H1 (cell line): ENCODE results near the gene GPR83. TPM values are rescaled to one million over a fixed set of nuclear protein-coding genes. Genes with fewer than 3 reads are reported as not detected.
A peak's percentile ranks its signal among the peaks of the same experiment; 100 is the strongest.

Experiments
- CTCF ChIA-PET: fragments of 300-600 bp; sonication (Branson Sonifier 250); formaldehyde crosslinking; loops from one replicate; lab custom pipeline; 2021; ENCODE audit not compliant: partially characterized antibody; lab: Charles Lee
- POLR2A ChIA-PET: fragments of 300-600 bp; sonication (Branson Sonifier 250); formaldehyde crosslinking; loops from one replicate; lab custom pipeline; 2021; ENCODE audit warnings: inconsistent platforms; ENCODE audit not compliant: partially characterized antibody; lab: Charles Lee
- DNase-seq, 2 experiments: peaks; one replicate each; pipeline versions ENCODE4 v3.0.0 to v3.0.0-alpha.2; 2010 to 2022; ENCODE audit warnings: low spot score in 2 of 2, low read depth in 1 of 2, mixed read lengths in 1 of 2
- FAIRE-seq: peaks from 2 replicates; lab custom pipeline; 2011; peaks lifted over from hg19 to GRCh38; lab: Jason Lieb, UNC
- H2AFZ ChIP-seq: 2 replicates; pipeline ENCODE4 v1.8.1; 2012; ENCODE audit warnings: low read length, inconsistent platforms
- H2AK5ac ChIP-seq: 2 replicates; pipeline ENCODE4 v1.6.1; 2013; ENCODE audit warnings: low read depth, low read length
- H2BK120ac ChIP-seq: replicated peaks from 2 replicates; pipeline ENCODE3; 2013; ENCODE audit warnings: low read depth, low read length, inconsistent platforms
- H2BK12ac ChIP-seq: 2 replicates; pipeline ENCODE4 v1.6.1; 2013; ENCODE audit warnings: low read depth, low read length
- H2BK15ac ChIP-seq: 2 replicates; pipeline ENCODE4 v1.6.1; 2013; ENCODE audit warnings: low read length
- H2BK20ac ChIP-seq: 2 replicates; pipeline ENCODE4 v1.6.1; 2013; ENCODE audit warnings: low read length
- H2BK5ac ChIP-seq: 2 replicates; pipeline ENCODE4 v1.6.1; 2013; ENCODE audit warnings: low read depth, low read length
- H3K14ac ChIP-seq: 2 replicates; pipeline ENCODE4 v1.6.1; 2013; ENCODE audit warnings: inconsistent platforms; ENCODE audit not compliant: insufficient read length
- H3K18ac ChIP-seq: 2 replicates; pipeline ENCODE4 v1.6.1; 2013; ENCODE audit warnings: low read length; ENCODE audit errors: extremely low read depth
- H3K23ac ChIP-seq: 2 replicates; pipeline ENCODE4 v1.6.1; 2013; ENCODE audit warnings: inconsistent platforms; ENCODE audit not compliant: insufficient read length
- H3K23me2 ChIP-seq: 2 replicates; pipeline ENCODE4 v1.6.1; 2013; ENCODE audit warnings: low read depth, low read length
- H3K27ac ChIP-seq: 2 replicates; pipeline ENCODE4 v1.6.1; 2011; ENCODE audit warnings: low read depth, low read length, inconsistent platforms
- H3K27me3 ChIP-seq, 4 experiments: replicated peaks in 1 of 4; 1 replicate in 1 of 4; 2 replicates in 3 of 4; pipeline versions ENCODE4 v1.6.1 to v1.8.1; 2011 to 2013; ENCODE audit warnings: low read length in 3 of 4, mild to moderate bottlenecking in 3 of 4, inconsistent platforms in 2 of 4, mixed read lengths in 2 of 4, moderate library complexity in 1 of 4; ENCODE audit not compliant: control insufficient read depth in 3 of 4, insufficient read depth in 3 of 4; ENCODE audit errors: extremely low read depth in 1 of 4
- H3K36me3 ChIP-seq, 4 experiments: 2 replicates each; pipeline versions ENCODE4 v1.6.1 to v1.8.1; 2011 to 2013; ENCODE audit warnings: mild to moderate bottlenecking in 4 of 4, low read length in 3 of 4, moderate library complexity in 2 of 4, control low read depth in 1 of 4, inconsistent platforms in 1 of 4; ENCODE audit not compliant: insufficient read depth in 4 of 4, control insufficient read depth in 2 of 4
- H3K4ac ChIP-seq: replicated peaks from 2 replicates; pipeline ENCODE3; 2013; ENCODE audit warnings: low read length, low read depth, mixed read lengths, inconsistent platforms; ENCODE audit not compliant: insufficient read length
- H3K4me1 ChIP-seq, 4 experiments: replicated peaks in 1 of 4; 1 replicate in 1 of 4; 2 replicates in 3 of 4; pipeline versions ENCODE4 v1.6.1 to v1.8.1; 2011 to 2013; ENCODE audit warnings: low read length in 3 of 4, inconsistent platforms in 2 of 4, mixed read lengths in 1 of 4; ENCODE audit not compliant: insufficient read depth in 4 of 4, control insufficient read depth in 3 of 4
- H3K4me2 ChIP-seq, 2 experiments: 2 replicates each; pipeline versions ENCODE4 v1.6.1 to v1.8.1; 2011 to 2013; ENCODE audit warnings: low read depth in 2 of 2, low read length in 2 of 2, control low read depth in 1 of 2, inconsistent platforms in 1 of 2, mild to moderate bottlenecking in 1 of 2; ENCODE audit not compliant: insufficient read depth in 1 of 2
- H3K4me3 ChIP-seq, 4 experiments: fragments of 200-600, 300-600 bp in 1 of 4; sonication (generic), shearing (Covaris generic), sonication (Bioruptor Twin) in 1 of 4; 2 replicates each; pipeline versions ENCODE4 v1.5.1 to v1.8.1; 2011 to 2016; ENCODE audit warnings: low read length in 4 of 4, low read depth in 3 of 4, control low read depth in 2 of 4, inconsistent platforms in 2 of 4, mild to moderate bottlenecking in 2 of 4, mixed read lengths in 1 of 4, moderate library complexity in 1 of 4; ENCODE audit not compliant: insufficient read depth in 2 of 4; ENCODE audit errors: extremely low read depth in 1 of 4
- H3K56ac ChIP-seq: replicated peaks from 2 replicates; pipeline ENCODE3; 2013; ENCODE audit warnings: low read depth, mild to moderate bottlenecking, mixed read lengths, low read length, inconsistent platforms; ENCODE audit not compliant: insufficient read length
- H3K79me1 ChIP-seq: 2 replicates; pipeline ENCODE4 v1.6.1; 2013; ENCODE audit warnings: low read depth, low read length, control low read depth
- H3K79me2 ChIP-seq, 2 experiments: 2 replicates each; pipeline versions ENCODE4 v1.6.1 to v1.8.1; 2012 to 2013; ENCODE audit warnings: low read length in 2 of 2, mild to moderate bottlenecking in 2 of 2, inconsistent platforms in 1 of 2; ENCODE audit not compliant: insufficient read depth in 2 of 2, control insufficient read depth in 1 of 2
- H3K9ac ChIP-seq, 4 experiments: replicated peaks in 1 of 4; 1 replicate in 1 of 4; 2 replicates in 3 of 4; pipeline versions ENCODE4 v1.6.1 to v1.8.1; 2011 to 2013; ENCODE audit warnings: low read depth in 3 of 4, low read length in 3 of 4, control low read depth in 2 of 4, mild to moderate bottlenecking in 2 of 4, moderate library complexity in 2 of 4, inconsistent platforms in 1 of 4; ENCODE audit errors: extremely low read depth in 1 of 4
- H3K9me3 ChIP-seq, 2 experiments: 2 replicates each; pipeline versions ENCODE4 v1.6.1 to v1.8.1; 2012 to 2013; ENCODE audit warnings: mild to moderate bottlenecking in 2 of 2, moderate library complexity in 2 of 2, control low read depth in 1 of 2, inconsistent platforms in 1 of 2, low read depth in 1 of 2, low read length in 1 of 2, mixed read lengths in 1 of 2; ENCODE audit not compliant: insufficient read depth in 2 of 2
- H4K20me1 ChIP-seq, 2 experiments: replicated peaks in 1 of 2; 2 replicates each; pipeline versions ENCODE3 to v1.8.1; 2011 to 2013; ENCODE audit warnings: inconsistent platforms in 2 of 2, low read length in 2 of 2, mild to moderate bottlenecking in 1 of 2; ENCODE audit not compliant: insufficient read depth in 2 of 2, control insufficient read depth in 1 of 2
- H4K5ac ChIP-seq: 2 replicates; pipeline ENCODE4 v1.6.1; 2013; ENCODE audit warnings: low read length, low read depth, mixed read lengths, inconsistent platforms; ENCODE audit not compliant: insufficient read length
- H4K8ac ChIP-seq: 2 replicates; pipeline ENCODE4 v1.8.0; 2013; ENCODE audit warnings: mild to moderate bottlenecking, moderate library complexity, low read length, inconsistent platforms; ENCODE audit not compliant: insufficient read depth; ENCODE audit errors: extremely low read depth
- H4K91ac ChIP-seq: replicated peaks from 2 replicates; pipeline ENCODE3; 2013; ENCODE audit warnings: low read length, mixed read lengths, inconsistent platforms; ENCODE audit not compliant: insufficient read length
- RNF2 ChIP-seq: fragments of 200-900, 300-1000 bp; sonication (generic); IDR thresholded peaks from 2 replicates; pipeline ENCODE4 v1.7.1; 2016; ENCODE audit warnings: borderline replicate concordance, low read depth, mild to moderate bottlenecking, antibody characterized with exemption, low read length; ENCODE audit not compliant: poor library complexity, severe bottlenecking; ENCODE audit errors: missing control alignments
- SIRT6 ChIP-seq: IDR thresholded peaks from one replicate; pipeline ENCODE4 v1.7.1; 2012; ENCODE audit warnings: low read length, inconsistent platforms
- WGBS, 2 experiments: shearing (Covaris generic) in 1 of 2; methylation state at CpG; one replicate each; pipeline versions ENCODE4 v1.1.6 to v1.1.7; 2013 to 2015; ENCODE audit warnings: low lambda C conversion rate in 2 of 2, mixed read lengths in 2 of 2, inconsistent platforms in 1 of 2, low coverage in 1 of 2, missing lambda C conversion rate in 1 of 2; ENCODE audit not compliant: insufficient replicate concordance in 2 of 2, insufficient coverage in 1 of 2, insufficient read length in 1 of 2; ENCODE audit errors: extremely low coverage in 1 of 2, missing lambda C conversion rate in 1 of 2; 5-methylcytosine and 5-hydroxymethylcytosine counted together
- polyA plus RNA-seq, 7 experiments: library from polyadenylated mRNA; depleted of rRNA in 3 of 7; stranded (reverse) in 5 of 7; unstranded in 2 of 7; fragments of >200 nt in 5 of 7; fragments of 200-250 nt in 2 of 7; gene quantifications; 1 replicate in 5 of 7; 2 replicates in 1 of 7; 4 replicates in 1 of 7; pipeline versions ENCODE4 v1.2.1 to v1.2.3, GENCODE V29; 2011 to 2013; ENCODE audit warnings: missing spikeins in 2 of 7, mixed read lengths in 2 of 7
- total RNA-seq: library from RNA; stranded (reverse); fragmentation: NEBNext Ultra II Directional; extraction: Animal tissue kit (Norgen Biotek cat#: 25700); gene quantifications from 2 replicates; pipeline ENCODE4 v1.2.1, GENCODE V29; 2021

Gene GPR83
- total and polyA plus RNA-seq, 2 of the 8 experiments (the other 6 are each of a cell fraction or from before 2014, with no cell fraction given): 0.30 to 1.5 TPM

DNA sequence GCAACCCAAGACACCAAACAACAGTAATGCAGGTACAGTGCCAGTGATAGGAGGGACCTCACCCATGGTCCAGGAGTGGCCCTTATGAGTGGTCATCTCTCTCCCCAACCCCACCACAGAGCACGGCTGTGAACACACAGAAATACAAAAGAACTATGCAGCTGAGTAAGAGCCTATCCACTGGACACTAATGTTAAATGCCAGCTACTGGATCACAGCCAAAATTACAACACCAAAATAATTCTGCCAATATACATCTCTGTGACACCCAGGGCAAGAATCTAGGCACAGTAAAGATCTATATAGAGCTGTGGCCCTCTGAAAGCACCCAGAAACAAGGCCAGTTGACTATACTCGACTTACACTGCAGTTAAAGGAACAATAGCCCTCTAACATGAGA, 22.8 kb upstream of the GPR83 start:
- Histone ChIP-seq H3K23ac (no peak overlapping the region), H3K18ac (no peak overlapping the region), H3K4me1 (no peaks in the 10 kb centered on the region), H3K79me1 (no peaks in the 10 kb centered on the region), H3K4ac (no peak overlapping the region), H3K9me3 (peaks cover 0 to 2% of the 10 kb centered on the region in 2 experiments; a peak in 1 of 4 replicates), H4K91ac (no peak overlapping the region), H3K79me2 (no peaks in the 10 kb centered on the region), H2BK20ac (no peak overlapping the region)
- POLR2A ChIA-PET: interaction anchor here (0.9 kb wide), 1 partner anchor 17 kb away, joined by 3 read pairs; no protein-coding TSS in a partner anchor
- no peak for TF ChIP-seq SIRT6
- no peak for TF ChIP-seq RNF2
- TF ChIP-seq, all 59 proteins: peak for 0
- no peak overlapping the region for H3K4me2 ChIP-seq
- peak overlapping the region in 1 of 4 experiments; percentile 32; a peak in 1 of 7 replicates for H3K9ac ChIP-seq
- H3K36me3 ChIP-seq: peaks cover 0 to 8% (median 2%) of the 10 kb centered on the region in 4 experiments; a peak in 3 of 8 replicates
- peak overlapping the region; percentile 24; the same call in 1 of the 2 replicates for H2AK5ac ChIP-seq
- H3K56ac ChIP-seq: no peak overlapping the region
- CTCF ChIA-PET: interaction anchor here (1.3 to 1.9 kb wide), 2 partner anchors 98 to 529 kb away, joined by 4 to 5 read pairs; no protein-coding TSS in a partner anchor
- H3K23me2 ChIP-seq: no peaks in the 10 kb centered on the region
- no peak for FAIRE-seq
- H2BK120ac ChIP-seq: no peak overlapping the region
- H4K8ac ChIP-seq: no peak overlapping the region
- H2BK5ac ChIP-seq: no peak overlapping the region; the same call in 1 of the 2 replicates
- DNase-seq: no peak
- 96% methylated on average over 2 of the region's 2 CpGs; no CpG with 5 or more reads in 1 of the 2 experiments for WGBS, 2 experiments
- H3K27me3 ChIP-seq: no peaks in the 10 kb centered on the region
- no peak overlapping the region for H3K27ac ChIP-seq
- peaks cover 0 to 2% of the 10 kb centered on the region in 2 experiments for H4K20me1 ChIP-seq
- no peak overlapping the region for H4K5ac ChIP-seq
- H2BK12ac ChIP-seq: no peak overlapping the region
- no peak overlapping the region for H2AFZ ChIP-seq
- no peak overlapping the region for H3K14ac ChIP-seq
- H2BK15ac ChIP-seq: 0 out of 2 replicates have a peak overlapping the region, but pooled peaks have one; percentile 10
- no peak overlapping the region for H3K4me3 ChIP-seq
